Left ventricle myocardium inferior (tissue), 1 donor: ENCODE data around the gene LRRC3. TPM values are rescaled to one million over a fixed set of nuclear protein-coding genes. Genes with fewer than 3 reads are reported as not detected.

ENCODE experiments used
- DNase-seq: peaks from one replicate; pipeline ENCODE4 v3.0.0-alpha.2; 2020
- H3K27ac ChIP-seq: fragments of 200-600 bp; replicated peaks from 2 replicates; pipeline ENCODE4 v1.8.0; 2021
- H3K27me3 ChIP-seq: fragments of 200-600 bp; 2 replicates; pipeline ENCODE4 v1.8.0; 2021; ENCODE audit warnings: low read depth
- H3K36me3 ChIP-seq: fragments of 200-600 bp; 2 replicates; pipeline ENCODE4 v1.8.0; 2021
- H3K4me1 ChIP-seq: fragments of 200-600 bp; 2 replicates; pipeline ENCODE4 v1.8.0; 2021
- H3K4me3 ChIP-seq: fragments of 200-600 bp; 2 replicates; pipeline ENCODE4 v1.8.0; 2021; ENCODE audit warnings: mild to moderate bottlenecking, moderate library complexity
- H3K9me3 ChIP-seq: fragments of 200-600 bp; replicated peaks from 2 replicates; pipeline ENCODE4 v1.8.0; 2021
- intact Hi-C: fragments of 100-400 bp; cut with micrococcal nuclease; formaldehyde crosslinking; loops from one replicate; pipeline ENCODE4 v1.11.0; 2022
- total RNA-seq: library from RNA; stranded (reverse); fragmentation: NEBNext Ultra II Directional; extraction: Animal tissue kit (Norgen Biotek cat#: 25700); gene quantifications from one replicate; pipeline ENCODE4 v1.2.1, GENCODE V29; 2021
- TF ChIP-seq, protein P1 (sequence below): fragments of 200-600 bp; IDR thresholded peaks from 2 replicates; pipeline ENCODE4 v1.8.0; 2021; ENCODE audit warnings: antibody characterized with exemption, mild to moderate bottlenecking, borderline replicate concordance
- donor health status: DM: no; HTN: yes; CAD: no; lungs with severe emphysema.

The LRRC3 gene
- total RNA-seq, 1 donor from 2014 or later: 1.8 TPM

DNA sequence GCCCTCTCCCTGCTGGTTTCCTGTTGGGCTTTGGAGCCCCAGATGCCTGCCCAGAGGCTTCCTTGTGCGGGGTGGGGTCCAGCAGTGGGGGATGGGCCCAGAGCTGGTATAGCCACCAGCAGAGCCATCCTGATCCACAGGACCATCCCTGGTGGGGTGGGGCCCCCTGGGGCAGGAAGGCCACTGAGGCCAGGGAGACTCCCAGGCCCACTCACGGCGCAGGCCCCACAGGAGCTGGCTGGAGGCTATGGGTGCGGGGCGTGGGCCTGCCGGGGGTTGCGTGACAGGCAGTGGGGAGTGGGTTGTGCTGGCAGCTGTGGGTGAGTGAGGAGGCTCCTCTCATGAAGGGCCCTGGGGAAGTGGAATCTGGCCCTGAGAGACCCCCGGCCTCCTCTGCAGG is 5.7 kb downstream of the LRRC3 start:
- Histone ChIP-seq H3K4me1 (peaks cover 10% of the 10 kb centered on the region), H3K9me3 (no peaks in the 10 kb centered on the region), H3K27ac (no peak overlapping the region), H3K4me3 (no peak overlapping the region), H3K36me3 (no peaks in the 10 kb centered on the region), H3K27me3 (no peaks in the 10 kb centered on the region)
- DNase-seq: no peak
- intact Hi-C loops: no loop called here
- TF ChIP-seq, protein P1, sequence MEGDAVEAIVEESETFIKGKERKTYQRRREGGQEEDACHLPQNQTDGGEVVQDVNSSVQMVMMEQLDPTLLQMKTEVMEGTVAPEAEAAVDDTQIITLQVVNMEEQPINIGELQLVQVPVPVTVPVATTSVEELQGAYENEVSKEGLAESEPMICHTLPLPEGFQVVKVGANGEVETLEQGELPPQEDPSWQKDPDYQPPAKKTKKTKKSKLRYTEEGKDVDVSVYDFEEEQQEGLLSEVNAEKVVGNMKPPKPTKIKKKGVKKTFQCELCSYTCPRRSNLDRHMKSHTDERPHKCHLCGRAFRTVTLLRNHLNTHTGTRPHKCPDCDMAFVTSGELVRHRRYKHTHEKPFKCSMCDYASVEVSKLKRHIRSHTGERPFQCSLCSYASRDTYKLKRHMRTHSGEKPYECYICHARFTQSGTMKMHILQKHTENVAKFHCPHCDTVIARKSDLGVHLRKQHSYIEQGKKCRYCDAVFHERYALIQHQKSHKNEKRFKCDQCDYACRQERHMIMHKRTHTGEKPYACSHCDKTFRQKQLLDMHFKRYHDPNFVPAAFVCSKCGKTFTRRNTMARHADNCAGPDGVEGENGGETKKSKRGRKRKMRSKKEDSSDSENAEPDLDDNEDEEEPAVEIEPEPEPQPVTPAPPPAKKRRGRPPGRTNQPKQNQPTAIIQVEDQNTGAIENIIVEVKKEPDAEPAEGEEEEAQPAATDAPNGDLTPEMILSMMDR: no peak

DNA sequence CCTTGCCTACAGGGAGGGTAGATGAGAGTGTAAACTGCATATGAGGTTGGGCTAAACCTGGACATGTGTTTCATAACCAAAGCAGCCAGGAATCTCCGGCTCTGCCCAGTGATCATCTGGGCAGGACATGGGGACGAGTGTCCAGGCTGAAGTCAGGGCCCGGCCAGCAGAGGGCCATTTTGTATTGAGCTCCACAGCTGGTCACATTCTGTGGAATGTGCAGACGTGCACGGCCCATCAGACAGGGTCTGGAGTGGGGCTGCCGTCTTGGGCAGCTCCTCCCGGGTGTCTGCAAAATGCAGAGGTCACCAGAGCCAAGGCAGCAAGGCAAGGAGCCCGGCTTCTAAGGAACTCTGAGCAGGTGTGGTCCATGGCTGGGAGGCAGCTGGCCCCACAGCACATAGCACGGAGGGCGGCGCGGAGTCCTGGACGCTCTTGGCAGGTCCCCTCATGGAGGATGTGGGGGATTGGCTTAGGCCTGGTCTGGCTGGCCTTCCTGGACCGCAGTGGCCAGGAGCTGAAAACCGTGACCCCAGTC is 6.2 kb downstream of the LRRC3 start:
- TF ChIP-seq, protein P1: peak; percentile 63
- no peaks in the 10 kb centered on the region for H3K27me3 ChIP-seq
- intact Hi-C loops: no loop called here
- no peak for DNase-seq
- H3K36me3 ChIP-seq: no peaks in the 10 kb centered on the region
- H3K4me3 ChIP-seq: no peak overlapping the region
- H3K4me1 ChIP-seq: peaks cover 5% of the 10 kb centered on the region
- H3K27ac ChIP-seq: no peak overlapping the region
- no peaks in the 10 kb centered on the region for H3K9me3 ChIP-seq

DNA sequence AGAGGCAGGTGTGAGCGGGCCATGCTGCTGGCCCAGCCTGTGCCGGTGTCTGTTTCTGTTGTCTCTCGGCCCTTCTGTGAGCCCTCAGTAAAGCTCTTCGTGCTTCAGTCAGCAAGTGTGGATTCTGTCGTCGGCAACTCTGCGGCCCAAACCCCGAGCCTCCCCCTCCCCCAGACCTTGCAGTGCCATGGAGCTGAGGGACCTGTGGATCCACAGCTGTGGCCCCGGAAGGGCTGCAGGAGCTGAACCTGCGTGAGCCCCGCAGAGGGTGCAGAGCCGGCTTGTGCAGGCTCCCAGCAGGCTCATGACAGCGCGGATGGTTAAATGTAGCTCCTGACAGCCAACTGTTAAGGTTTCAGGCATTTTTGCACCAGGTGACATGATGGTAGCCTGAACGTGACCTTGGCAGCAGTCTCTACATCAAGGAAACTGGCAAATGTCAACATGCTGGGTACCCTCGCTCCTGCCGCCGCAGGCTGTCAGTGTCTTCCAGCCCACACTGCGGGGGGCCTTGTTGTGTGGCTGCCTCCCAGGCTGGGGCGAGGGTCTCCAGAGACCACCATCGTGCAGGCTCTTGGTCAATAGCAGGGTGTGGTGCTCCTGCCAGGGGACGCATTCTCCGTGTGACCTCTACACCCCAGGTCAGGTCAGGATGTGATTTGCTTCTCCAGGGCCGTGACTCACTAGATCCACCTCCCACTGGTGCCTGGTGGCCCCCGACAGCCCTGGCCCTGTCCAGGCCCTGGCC is 7.0 kb downstream of the LRRC3 start:
- intact Hi-C loops: no loop called here
- TF ChIP-seq, protein P1: no peak
- Histone ChIP-seq H3K4me1 (peaks cover 5% of the 10 kb centered on the region), H3K4me3 (no peak overlapping the region), H3K9me3 (no peaks in the 10 kb centered on the region), H3K27ac (no peak overlapping the region), H3K27me3 (no peaks in the 10 kb centered on the region), H3K36me3 (no peaks in the 10 kb centered on the region)
- no peak for DNase-seq

DNA sequence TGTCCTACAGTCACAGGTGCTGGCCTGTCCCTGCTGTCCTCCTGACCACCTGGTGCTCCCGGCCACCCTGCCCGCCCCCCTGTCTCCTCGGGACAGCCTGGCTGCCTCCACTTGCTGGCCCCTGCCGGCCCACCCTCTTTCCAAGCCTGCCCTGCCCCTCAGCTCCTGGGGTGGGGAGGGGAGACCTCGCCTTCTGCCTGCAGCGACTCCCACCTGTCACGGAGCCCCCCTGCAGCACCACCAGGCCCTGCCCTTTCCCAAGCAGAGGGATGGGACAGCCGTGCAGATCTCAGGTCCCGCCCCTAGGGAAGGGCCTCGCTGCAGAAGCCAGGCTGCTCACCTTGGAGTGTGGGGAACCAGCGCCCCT is 7.5 kb downstream of the LRRC3 start:
- TF ChIP-seq, protein P1: no peak
- intact Hi-C loops: no loop called here
- Histone ChIP-seq H3K4me1 (peaks cover 5% of the 10 kb centered on the region), H3K9me3 (no peaks in the 10 kb centered on the region), H3K27ac (no peak overlapping the region), H3K4me3 (no peak overlapping the region), H3K27me3 (no peaks in the 10 kb centered on the region), H3K36me3 (no peaks in the 10 kb centered on the region)
- no peak for DNase-seq

DNA sequence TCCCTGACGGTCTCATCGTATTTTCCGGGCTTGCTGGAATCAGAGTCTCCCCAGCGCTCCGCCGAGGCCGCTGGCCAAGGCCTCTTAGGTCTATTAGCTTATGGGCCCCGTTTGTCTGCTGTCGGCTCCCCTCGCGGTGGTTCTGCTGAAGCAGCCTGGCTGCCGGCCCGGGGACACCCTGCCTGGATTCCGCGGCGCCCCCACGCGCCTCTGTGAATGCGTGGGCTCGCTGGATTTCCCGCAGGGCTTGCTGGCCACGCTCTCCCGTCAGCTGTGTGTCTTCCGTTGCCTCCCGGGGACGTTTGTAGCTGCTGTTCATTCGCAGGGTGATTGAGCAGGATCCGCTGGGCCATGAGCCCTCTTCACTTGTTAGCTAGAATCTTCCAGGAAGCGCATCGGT is 8.4 kb downstream of the LRRC3 start:
- Histone ChIP-seq H3K27ac (no peak overlapping the region), H3K36me3 (no peaks in the 10 kb centered on the region), H3K27me3 (no peaks in the 10 kb centered on the region), H3K4me3 (no peak overlapping the region), H3K4me1 (peaks cover 5% of the 10 kb centered on the region), H3K9me3 (no peaks in the 10 kb centered on the region)
- no peak for DNase-seq
- TF ChIP-seq, protein P1: no peak
- intact Hi-C loops: no loop called here
